HepG2 (cell line): ENCODE results near the gene NUDCD3. TPM values are rescaled to one million over a fixed set of nuclear protein-coding genes. Genes with fewer than 3 reads are reported as not detected.

Experiments used
- BORCS8-MEF2B ChIP-seq: sonication (generic); formaldehyde crosslinking; IDR thresholded peaks from 2 replicates; pipeline ENCODE4 v1.8.0; 2022; ENCODE audit warnings: mild to moderate bottlenecking, missing genetic modification reagents
- CEBPG ChIP-seq: IDR thresholded peaks from 2 replicates; pipeline ENCODE4 v1.6.1; 2016
- ZNF251 ChIP-seq: sonication (generic); formaldehyde crosslinking; IDR thresholded peaks from 2 replicates; pipeline ENCODE4 v1.9.0; 2021; ENCODE audit warnings: mild to moderate bottlenecking, missing genetic modification reagents
- ZNF574 ChIP-seq: sonication (generic); formaldehyde crosslinking; IDR thresholded peaks from 2 replicates; pipeline ENCODE4 v1.4.0; 2020; ENCODE audit warnings: missing genetic modification reagents
- ZNF724P ChIP-seq: sonication (generic); formaldehyde crosslinking; IDR thresholded peaks from 2 replicates; pipeline ENCODE4 v1.8.0; 2022; ENCODE audit warnings: missing genetic modification reagents, borderline replicate concordance
- polyA plus RNA-seq, 8 experiments: library from polyadenylated mRNA; depleted of rRNA in 3 of 8; stranded (reverse) in 7 of 8; unstranded in 1 of 8; fragments of >200 nt; fragmentation: Illumina TruSeq in 4 of 8; extraction: Trizol in 4 of 8; gene quantifications; 2 replicates each; pipeline versions ENCODE4 v1.2.1 to v1.2.3, GENCODE V29; 2011 to 2016; ENCODE audit warnings: low read depth in 4 of 8, missing spikeins in 1 of 8, mixed read lengths in 1 of 8; ENCODE audit not compliant: insufficient read depth in 1 of 8
- total RNA-seq, 5 experiments: library from RNA; depleted of rRNA; stranded (reverse); fragments of >200 nt; fragmentation: Illumina TruSeq; extraction: Trizol; gene quantifications; 2 replicates each; pipeline ENCODE4 v1.2.3, GENCODE V29; 2016; ENCODE audit warnings: low read depth in 1 of 5
- TF ChIP-seq, protein P1 (sequence below): sonication (generic); formaldehyde crosslinking; IDR thresholded peaks from 2 replicates; pipeline ENCODE4 v1.8.0; 2022; ENCODE audit warnings: missing genetic modification reagents, mild to moderate bottlenecking, moderate library complexity, borderline replicate concordance
- TF ChIP-seq, protein P2 (sequence below): sonication (generic); formaldehyde crosslinking; IDR thresholded peaks from 2 replicates; pipeline ENCODE4 v1.5.1; 2020; ENCODE audit warnings: mild to moderate bottlenecking, missing genetic modification reagents, borderline replicate concordance

The NUDCD3 gene
- total and polyA plus RNA-seq, 2 of the 13 experiments (the other 11 are each of a cell fraction or from before 2014, with no cell fraction given), result 20.8 to 49.9 TPM

DNA sequence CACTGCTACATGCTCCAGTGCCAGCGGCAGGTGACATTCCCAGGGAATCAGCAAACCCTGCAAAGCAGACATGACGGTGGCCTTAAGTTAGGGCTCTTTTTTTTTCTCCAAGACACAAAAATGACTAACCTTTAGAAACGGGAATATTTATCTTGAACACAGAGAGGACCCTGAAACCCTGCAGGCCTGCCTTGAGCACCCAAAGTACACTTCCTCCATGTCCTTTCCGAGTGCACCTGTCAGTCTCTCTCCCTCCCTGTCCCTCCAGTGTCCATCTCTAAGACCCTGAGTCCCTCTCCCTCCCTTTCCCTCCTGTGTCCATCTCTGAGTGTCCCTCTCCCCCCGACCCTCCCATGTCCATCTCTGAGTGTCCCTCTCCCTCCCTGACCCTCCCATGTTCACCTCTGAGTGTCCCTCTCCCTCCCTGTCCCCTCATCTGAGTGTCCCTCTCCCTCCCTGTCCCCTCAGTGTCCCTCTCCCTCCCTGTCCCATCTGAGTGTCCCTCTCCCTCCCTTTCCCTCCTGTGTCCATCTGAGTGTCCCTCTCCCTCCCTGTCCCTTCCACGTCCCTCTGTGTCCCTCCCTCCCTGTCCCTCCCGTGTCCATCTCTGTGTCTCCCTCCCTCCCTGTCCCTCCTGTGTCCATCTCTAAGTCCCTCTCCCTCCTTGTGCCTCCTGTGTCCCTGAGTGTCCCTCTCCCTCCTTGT lies 113.9 kb downstream of the NUDCD3 start (continued):
- TF ChIP-seq, protein P1, sequence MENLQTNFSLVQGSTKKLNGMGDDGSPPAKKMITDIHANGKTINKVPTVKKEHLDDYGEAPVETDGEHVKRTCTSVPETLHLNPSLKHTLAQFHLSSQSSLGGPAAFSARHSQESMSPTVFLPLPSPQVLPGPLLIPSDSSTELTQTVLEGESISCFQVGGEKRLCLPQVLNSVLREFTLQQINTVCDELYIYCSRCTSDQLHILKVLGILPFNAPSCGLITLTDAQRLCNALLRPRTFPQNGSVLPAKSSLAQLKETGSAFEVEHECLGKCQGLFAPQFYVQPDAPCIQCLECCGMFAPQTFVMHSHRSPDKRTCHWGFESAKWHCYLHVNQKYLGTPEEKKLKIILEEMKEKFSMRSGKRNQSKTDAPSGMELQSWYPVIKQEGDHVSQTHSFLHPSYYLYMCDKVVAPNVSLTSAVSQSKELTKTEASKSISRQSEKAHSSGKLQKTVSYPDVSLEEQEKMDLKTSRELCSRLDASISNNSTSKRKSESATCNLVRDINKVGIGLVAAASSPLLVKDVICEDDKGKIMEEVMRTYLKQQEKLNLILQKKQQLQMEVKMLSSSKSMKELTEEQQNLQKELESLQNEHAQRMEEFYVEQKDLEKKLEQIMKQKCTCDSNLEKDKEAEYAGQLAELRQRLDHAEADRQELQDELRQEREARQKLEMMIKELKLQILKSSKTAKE, result no peak
- TF ChIP-seq BORCS8-MEF2B (CRISPR knock-in tag) (no peak), ZNF251 (CRISPR knock-in tag) (no peak), ZNF724P (CRISPR knock-in tag) (no peak), CEBPG (CRISPR knock-in tag) (no peak), ZNF574 (CRISPR knock-in tag) (no peak)
- TF ChIP-seq, protein P2, sequence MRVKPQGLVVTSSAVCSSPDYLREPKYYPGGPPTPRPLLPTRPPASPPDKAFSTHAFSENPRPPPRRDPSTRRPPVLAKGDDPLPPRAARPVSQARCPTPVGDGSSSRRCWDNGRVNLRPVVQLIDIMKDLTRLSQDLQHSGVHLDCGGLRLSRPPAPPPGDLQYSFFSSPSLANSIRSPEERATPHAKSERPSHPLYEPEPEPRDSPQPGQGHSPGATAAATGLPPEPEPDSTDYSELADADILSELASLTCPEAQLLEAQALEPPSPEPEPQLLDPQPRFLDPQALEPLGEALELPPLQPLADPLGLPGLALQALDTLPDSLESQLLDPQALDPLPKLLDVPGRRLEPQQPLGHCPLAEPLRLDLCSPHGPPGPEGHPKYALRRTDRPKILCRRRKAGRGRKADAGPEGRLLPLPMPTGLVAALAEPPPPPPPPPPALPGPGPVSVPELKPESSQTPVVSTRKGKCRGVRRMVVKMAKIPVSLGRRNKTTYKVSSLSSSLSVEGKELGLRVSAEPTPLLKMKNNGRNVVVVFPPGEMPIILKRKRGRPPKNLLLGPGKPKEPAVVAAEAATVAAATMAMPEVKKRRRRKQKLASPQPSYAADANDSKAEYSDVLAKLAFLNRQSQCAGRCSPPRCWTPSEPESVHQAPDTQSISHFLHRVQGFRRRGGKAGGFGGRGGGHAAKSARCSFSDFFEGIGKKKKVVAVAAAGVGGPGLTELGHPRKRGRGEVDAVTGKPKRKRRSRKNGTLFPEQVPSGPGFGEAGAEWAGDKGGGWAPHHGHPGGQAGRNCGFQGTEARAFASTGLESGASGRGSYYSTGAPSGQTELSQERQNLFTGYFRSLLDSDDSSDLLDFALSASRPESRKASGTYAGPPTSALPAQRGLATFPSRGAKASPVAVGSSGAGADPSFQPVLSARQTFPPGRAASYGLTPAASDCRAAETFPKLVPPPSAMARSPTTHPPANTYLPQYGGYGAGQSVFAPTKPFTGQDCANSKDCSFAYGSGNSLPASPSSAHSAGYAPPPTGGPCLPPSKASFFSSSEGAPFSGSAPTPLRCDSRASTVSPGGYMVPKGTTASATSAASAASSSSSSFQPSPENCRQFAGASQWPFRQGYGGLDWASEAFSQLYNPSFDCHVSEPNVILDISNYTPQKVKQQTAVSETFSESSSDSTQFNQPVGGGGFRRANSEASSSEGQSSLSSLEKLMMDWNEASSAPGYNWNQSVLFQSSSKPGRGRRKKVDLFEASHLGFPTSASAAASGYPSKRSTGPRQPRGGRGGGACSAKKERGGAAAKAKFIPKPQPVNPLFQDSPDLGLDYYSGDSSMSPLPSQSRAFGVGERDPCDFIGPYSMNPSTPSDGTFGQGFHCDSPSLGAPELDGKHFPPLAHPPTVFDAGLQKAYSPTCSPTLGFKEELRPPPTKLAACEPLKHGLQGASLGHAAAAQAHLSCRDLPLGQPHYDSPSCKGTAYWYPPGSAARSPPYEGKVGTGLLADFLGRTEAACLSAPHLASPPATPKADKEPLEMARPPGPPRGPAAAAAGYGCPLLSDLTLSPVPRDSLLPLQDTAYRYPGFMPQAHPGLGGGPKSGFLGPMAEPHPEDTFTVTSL (CRISPR knock-in tag), result no peak
